K562 (cell line): ENCODE results near the gene SHC1. TPM values are rescaled to one million over a fixed set of nuclear protein-coding genes. Genes with fewer than 3 reads are reported as not detected.
A peak's percentile ranks its signal among the peaks of the same experiment; 100 is the strongest.

Experiments used
- DDX20 ChIP-seq: fragments of 450-650 bp; IDR thresholded peaks from 2 replicates; pipeline ENCODE4 v1.6.1; 2016; ENCODE audit warnings: missing genetic modification characterization, low read depth, mild to moderate bottlenecking, missing compliant biosample characterization, moderate library complexity
- ELK3 ChIP-seq: fragments of 450-650 bp; formaldehyde crosslinking; IDR thresholded peaks from 2 replicates; pipeline ENCODE4 v1.4.0; 2020; ENCODE audit warnings: mild to moderate bottlenecking
- EP400 ChIP-seq: fragments of 450-650 bp; IDR thresholded peaks from 2 replicates; pipeline ENCODE4 v1.6.1; 2017; ENCODE audit warnings: antibody characterized with exemption, mild to moderate bottlenecking, moderate library complexity
- FOXJ3 ChIP-seq: sonication (generic); formaldehyde crosslinking; IDR thresholded peaks from 2 replicates; pipeline ENCODE4 v1.4.0; 2020; ENCODE audit warnings: mild to moderate bottlenecking, missing genetic modification reagents
- GATAD2A ChIP-seq: fragments of 450-650 bp; IDR thresholded peaks from 2 replicates; pipeline ENCODE4 v1.6.1; 2017
- HOMEZ ChIP-seq: fragments of 250-450 bp; sonication (Bioruptor Pico); IDR thresholded peaks from 2 replicates; pipeline ENCODE4 v1.4.0; 2020; ENCODE audit warnings: mild to moderate bottlenecking, moderate library complexity
- NFYB ChIP-seq: IDR thresholded peaks from 2 replicates; pipeline ENCODE4 v1.6.1; 2011; ENCODE audit warnings: mild to moderate bottlenecking, moderate library complexity; ENCODE audit not compliant: insufficient read length; ENCODE audit errors: extremely low read depth
- NUFIP1 ChIP-seq: fragments of 450-650 bp; IDR thresholded peaks from 2 replicates; pipeline ENCODE4 v1.6.1; 2018; ENCODE audit not compliant: partially characterized antibody
- POLR2H ChIP-seq: IDR thresholded peaks from 2 replicates; pipeline ENCODE4 v1.6.1; 2016; ENCODE audit warnings: missing genetic modification characterization, low read depth, mild to moderate bottlenecking, control low read depth, missing compliant biosample characterization, moderate library complexity
- SRSF1 ChIP-seq: fragments of 200-400 bp; formaldehyde crosslinking; IDR thresholded peaks from 2 replicates; pipeline ENCODE4 v1.6.1; 2017; ENCODE audit warnings: mild to moderate bottlenecking, low read depth, low read length, moderate library complexity
- SRSF9 ChIP-seq: fragments of 200-400 bp; formaldehyde crosslinking; IDR thresholded peaks from 2 replicates; pipeline ENCODE4 v1.6.1; 2017; ENCODE audit warnings: low read depth, low read length, borderline replicate concordance
- TFAM ChIP-seq: fragments of 250-450 bp; sonication (Bioruptor Pico); conservative IDR thresholded peaks from 2 replicates; pipeline ENCODE4 v1.5.0; 2021; ENCODE audit warnings: mild to moderate bottlenecking, moderate library complexity
- ZBED1 ChIP-seq: IDR thresholded peaks from 2 replicates; pipeline ENCODE4 v1.6.1; 2014
- ZNF140 ChIP-seq: fragments of 250-450 bp; sonication (Bioruptor Pico); IDR thresholded peaks from 2 replicates; pipeline ENCODE4 v1.8.0; 2021; ENCODE audit warnings: moderate library complexity, mild to moderate bottlenecking, inconsistent platforms
- ZNF398 ChIP-seq: fragments of 250-450 bp; sonication (Bioruptor Pico); IDR thresholded peaks from 2 replicates; pipeline ENCODE4 v1.8.0; 2021; ENCODE audit warnings: moderate library complexity, mild to moderate bottlenecking, inconsistent platforms
- ZNF586 ChIP-seq: fragments of 450-650 bp; formaldehyde crosslinking; conservative IDR thresholded peaks from 2 replicates; pipeline ENCODE4 v1.4.0; 2020; ENCODE audit warnings: mild to moderate bottlenecking, moderate library complexity
- ZNF764 ChIP-seq: fragments of 250-450 bp; sonication (Bioruptor Pico); IDR thresholded peaks from 2 replicates; pipeline ENCODE4 v1.4.0; 2020; ENCODE audit warnings: low read depth, mild to moderate bottlenecking, moderate library complexity
- polyA plus RNA-seq, 8 experiments: library from polyadenylated mRNA; depleted of rRNA in 4 of 8; stranded (reverse) in 5 of 8; unstranded in 3 of 8; fragments of >200 nt; fragmentation: Nextera tagmentation in 2 of 8; fragmentation: Illumina TruSeq in 1 of 8; extraction: Ambion mirVana in 2 of 8; extraction: Trizol in 1 of 8; gene quantifications; 2 replicates each; pipeline versions ENCODE4 v1.2.1 to v1.2.3, GENCODE V29; 2011 to 2014; ENCODE audit warnings: inconsistent platforms in 1 of 8, missing spikeins in 1 of 8
- total RNA-seq, 7 experiments: library from RNA; depleted of rRNA in 6 of 7; stranded (reverse); fragments of >200 nt in 6 of 7; fragmentation: Illumina TruSeq in 2 of 7; extraction: Trizol in 2 of 7; gene quantifications; 2 replicates each; pipeline versions ENCODE4 v1.2.1 to v1.2.3, GENCODE V29; 2011 to 2021; ENCODE audit warnings: low replicate concordance in 1 of 7
- TF ChIP-seq, protein P1 (sequence below): fragments of 250-450 bp; sonication (Bioruptor Pico); IDR thresholded peaks from 2 replicates; pipeline ENCODE4 v1.5.1; 2021; ENCODE audit warnings: mild to moderate bottlenecking
- TF ChIP-seq, protein P2 (sequence below): fragments of 250-450 bp; sonication (Bioruptor Pico); IDR thresholded peaks from 2 replicates; pipeline ENCODE4 v1.4.0; 2020; ENCODE audit warnings: mild to moderate bottlenecking, moderate library complexity

SHC1 gene
- total and polyA plus RNA-seq, 9 of the 15 experiments (the other 6 are each of a cell fraction or from before 2014, with no cell fraction given) = 4.1 to 113 (median 51.9) TPM

GRCh38 chr1:155001675-155002463 lies 31.3 kb upstream of the SHC1 start (continued):
- TF ChIP-seq, protein P1, sequence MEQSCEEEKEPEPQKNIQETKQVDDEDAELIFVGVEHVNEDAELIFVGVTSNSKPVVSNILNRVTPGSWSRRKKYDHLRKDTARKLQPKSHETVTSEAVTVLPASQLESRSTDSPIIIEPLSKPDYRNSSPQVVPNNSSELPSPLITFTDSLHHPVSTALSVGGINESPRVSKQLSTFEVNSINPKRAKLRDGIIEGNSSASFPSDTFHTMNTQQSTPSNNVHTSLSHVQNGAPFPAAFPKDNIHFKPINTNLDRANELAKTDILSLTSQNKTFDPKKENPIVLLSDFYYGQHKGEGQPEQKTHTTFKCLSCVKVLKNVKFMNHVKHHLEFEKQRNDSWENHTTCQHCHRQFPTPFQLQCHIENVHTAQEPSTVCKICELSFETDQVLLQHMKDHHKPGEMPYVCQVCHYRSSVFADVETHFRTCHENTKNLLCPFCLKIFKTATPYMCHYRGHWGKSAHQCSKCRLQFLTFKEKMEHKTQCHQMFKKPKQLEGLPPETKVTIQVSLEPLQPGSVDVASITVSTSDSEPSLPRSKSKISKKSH = no peak
- TF ChIP-seq ZNF586 (CRISPR knock-in tag) = no peak; the same call in 1 of the 2 replicates
- TF ChIP-seq TFAM (CRISPR knock-in tag) = no peak
- no peak for TF ChIP-seq SRSF1
- TF ChIP-seq ELK3 = no peak
- TF ChIP-seq HOMEZ = no peak
- peak; percentile 90 for TF ChIP-seq NFYB
- no peak for TF ChIP-seq SRSF9
- no peak for TF ChIP-seq ZNF398 (CRISPR knock-in tag)
- no peak for TF ChIP-seq POLR2H
- TF ChIP-seq, protein P2, sequence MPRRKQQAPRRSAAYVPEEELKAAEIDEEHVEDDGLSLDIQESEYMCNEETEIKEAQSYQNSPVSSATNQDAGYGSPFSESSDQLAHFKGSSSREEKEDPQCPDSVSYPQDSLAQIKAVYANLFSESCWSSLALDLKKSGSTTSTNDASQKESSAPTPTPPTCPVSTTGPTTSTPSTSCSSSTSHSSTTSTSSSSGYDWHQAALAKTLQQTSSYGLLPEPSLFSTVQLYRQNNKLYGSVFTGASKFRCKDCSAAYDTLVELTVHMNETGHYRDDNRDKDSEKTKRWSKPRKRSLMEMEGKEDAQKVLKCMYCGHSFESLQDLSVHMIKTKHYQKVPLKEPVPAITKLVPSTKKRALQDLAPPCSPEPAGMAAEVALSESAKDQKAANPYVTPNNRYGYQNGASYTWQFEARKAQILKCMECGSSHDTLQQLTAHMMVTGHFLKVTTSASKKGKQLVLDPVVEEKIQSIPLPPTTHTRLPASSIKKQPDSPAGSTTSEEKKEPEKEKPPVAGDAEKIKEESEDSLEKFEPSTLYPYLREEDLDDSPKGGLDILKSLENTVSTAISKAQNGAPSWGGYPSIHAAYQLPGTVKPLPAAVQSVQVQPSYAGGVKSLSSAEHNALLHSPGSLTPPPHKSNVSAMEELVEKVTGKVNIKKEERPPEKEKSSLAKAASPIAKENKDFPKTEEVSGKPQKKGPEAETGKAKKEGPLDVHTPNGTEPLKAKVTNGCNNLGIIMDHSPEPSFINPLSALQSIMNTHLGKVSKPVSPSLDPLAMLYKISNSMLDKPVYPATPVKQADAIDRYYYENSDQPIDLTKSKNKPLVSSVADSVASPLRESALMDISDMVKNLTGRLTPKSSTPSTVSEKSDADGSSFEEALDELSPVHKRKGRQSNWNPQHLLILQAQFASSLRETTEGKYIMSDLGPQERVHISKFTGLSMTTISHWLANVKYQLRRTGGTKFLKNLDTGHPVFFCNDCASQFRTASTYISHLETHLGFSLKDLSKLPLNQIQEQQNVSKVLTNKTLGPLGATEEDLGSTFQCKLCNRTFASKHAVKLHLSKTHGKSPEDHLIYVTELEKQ (CRISPR knock-in tag) = no peak
- peak; percentile 99 for TF ChIP-seq GATAD2A
- peak; percentile 71 for TF ChIP-seq EP400
- TF ChIP-seq ZNF140 (CRISPR knock-in tag) = no peak
- TF ChIP-seq FOXJ3 (CRISPR knock-in tag) = no peak
- TF ChIP-seq ZNF764 (CRISPR knock-in tag) = no peak
- no peak for TF ChIP-seq DDX20 (tag)
- TF ChIP-seq NUFIP1 = no peak
- no peak for TF ChIP-seq ZBED1
